Stromal cell of bone marrow (primary cell): Measurements from ENCODE around the gene CFAP47.
"Not testable (repeated sequence)": the region's sequence is repeated elsewhere in the genome, so short reads cannot be mapped to it uniquely, and the experiment has no call there.

Experiments used
- DNase-seq: peaks from one replicate; pipeline ENCODE4 v3.0.0-alpha.2; 2012; ENCODE audit warnings: low read depth

CFAP47 gene

DNA sequence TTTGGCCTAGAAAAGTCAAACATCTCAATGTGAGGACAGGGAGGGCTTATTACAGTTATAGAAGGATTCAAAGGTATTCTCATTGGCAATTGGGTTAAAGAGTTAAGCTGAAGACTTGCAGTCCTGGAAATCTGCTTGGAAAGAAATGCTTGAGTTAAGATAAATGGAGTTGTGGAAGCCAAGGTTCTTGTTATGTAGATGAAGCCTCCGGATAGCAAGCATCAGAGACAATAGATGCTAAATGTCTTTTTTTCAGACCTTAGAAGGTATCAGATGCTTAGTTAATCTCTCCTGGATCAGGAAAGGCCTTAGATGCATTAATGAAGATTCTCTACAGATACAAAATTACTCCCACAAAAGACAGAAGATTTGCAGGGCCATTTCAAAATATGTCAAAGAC is 299.3 kb downstream of the CFAP47 start:
- no peak for DNase-seq

GRCh38 chrX:36234840-36235528 is 315.4 kb downstream of the CFAP47 start:
- not testable (repeated sequence) for DNase-seq

DNA sequence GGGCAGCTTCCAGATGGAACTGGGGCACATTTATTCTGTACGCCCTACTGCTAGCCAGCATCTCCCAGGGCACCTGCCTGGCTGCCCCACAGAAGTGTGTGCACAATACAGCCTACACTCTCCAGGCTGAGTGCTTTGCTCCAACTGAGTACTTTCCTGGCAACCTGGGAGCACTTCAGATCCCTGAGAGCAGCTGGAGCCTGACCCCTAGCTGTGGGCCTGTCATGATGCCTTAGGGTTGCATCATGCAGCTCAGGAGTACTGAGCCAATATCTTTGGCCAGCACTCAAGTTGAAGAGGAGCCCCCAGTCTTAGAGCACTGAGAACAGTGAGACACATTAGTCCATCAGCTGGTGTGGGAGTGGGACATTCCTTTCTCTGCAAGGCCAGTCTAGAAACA is 321.9 kb downstream of the CFAP47 start:
- no peak for DNase-seq

DNA sequence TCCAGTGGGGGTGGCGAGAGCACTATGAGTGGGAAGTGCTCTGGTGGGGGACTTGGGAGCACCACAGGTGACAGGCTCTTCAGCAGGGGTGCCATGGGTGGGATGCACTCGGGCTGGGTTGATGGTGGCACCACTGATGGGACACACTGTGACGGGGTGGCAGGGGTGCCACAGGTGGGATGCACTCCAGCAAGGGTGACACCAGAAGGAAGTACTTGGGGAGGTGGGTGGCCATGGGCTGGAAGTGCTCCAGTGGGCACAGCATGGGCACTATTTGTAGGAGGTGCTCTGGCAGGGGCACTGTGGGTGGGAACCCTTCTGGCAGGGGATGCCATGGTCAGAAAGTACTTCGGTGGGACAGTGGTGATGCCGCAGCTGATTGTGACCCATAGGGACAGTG is 346.6 kb downstream of the CFAP47 start:
- DNase-seq: no peak

DNA sequence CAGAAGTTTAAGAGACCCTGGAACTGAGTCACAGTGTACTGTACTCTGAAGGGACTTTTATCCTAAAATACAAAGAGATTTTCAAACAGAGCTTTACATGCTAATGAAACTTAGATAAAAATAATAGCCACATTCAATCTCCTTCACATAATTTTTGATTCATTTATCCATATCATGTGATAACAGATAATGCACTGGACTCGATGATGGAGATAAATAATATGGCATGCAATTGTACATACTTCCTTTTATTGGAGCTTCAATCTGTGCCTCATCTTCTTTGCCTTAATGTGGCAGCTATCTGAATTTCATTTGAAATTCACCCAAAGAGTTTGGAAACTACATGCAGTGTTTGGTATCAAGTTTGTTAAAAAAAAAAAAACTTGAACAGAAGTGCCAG is 390.6 kb downstream of the CFAP47 start:
- DNase-seq: no peak

- no peak for DNase-seq
Measured at GRCh38 chrX:36314303-36314702, 394.8 kb downstream of the CFAP47 start.

GRCh38 chrX:36334572-36334971 is 415.0 kb downstream of the CFAP47 start:
- DNase-seq: no peak

- DNase-seq: no peak
Measured at GRCh38 chrX:36336751-36337150, 417.2 kb downstream of the CFAP47 start.

DNA sequence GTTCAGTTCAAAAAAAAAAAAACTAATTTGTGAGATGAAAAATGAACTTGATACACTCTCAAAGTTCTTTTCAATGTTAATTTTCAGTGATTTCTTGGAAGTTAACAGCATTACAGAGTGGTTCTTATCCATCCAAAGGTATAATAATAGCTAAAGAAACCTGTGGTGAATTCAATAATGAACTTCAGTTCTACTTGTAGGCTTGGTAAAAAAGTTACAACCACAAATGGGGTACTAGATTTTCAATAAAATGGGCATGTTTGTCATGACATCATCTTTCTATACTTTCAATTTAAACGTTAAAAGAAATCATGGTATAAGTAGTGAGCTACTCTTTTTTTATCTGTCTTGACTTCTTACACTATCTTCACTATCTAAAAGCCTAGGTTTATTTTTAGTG is 424.8 kb downstream of the CFAP47 start:
- DNase-seq: no peak

GRCh38 chrX:36348509-36348908 is 429.0 kb downstream of the CFAP47 start:
- DNase-seq: no peak

DNA sequence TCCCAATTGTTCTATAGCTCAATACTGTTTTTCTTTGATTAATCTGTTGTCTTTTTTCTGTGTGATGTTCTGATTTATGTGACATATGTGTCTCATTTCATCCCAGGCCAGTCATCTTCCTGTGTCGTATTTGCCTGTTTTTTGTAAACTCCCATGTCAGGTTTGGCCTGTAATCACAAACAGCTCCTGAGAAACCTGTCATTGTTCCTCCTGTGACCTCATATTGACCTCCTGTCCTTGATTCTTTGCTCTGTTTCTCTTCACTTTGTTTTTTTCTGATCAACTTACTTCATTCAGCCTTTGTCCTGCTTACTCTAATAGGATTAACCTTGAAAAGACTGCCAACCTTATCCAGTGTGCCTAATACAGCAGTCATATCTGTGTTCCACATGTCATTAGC is 438.3 kb downstream of the CFAP47 start:
- no peak for DNase-seq

GRCh38 chrX:36364262-36364661 is 444.7 kb downstream of the CFAP47 start:
- no peak for DNase-seq

DNA sequence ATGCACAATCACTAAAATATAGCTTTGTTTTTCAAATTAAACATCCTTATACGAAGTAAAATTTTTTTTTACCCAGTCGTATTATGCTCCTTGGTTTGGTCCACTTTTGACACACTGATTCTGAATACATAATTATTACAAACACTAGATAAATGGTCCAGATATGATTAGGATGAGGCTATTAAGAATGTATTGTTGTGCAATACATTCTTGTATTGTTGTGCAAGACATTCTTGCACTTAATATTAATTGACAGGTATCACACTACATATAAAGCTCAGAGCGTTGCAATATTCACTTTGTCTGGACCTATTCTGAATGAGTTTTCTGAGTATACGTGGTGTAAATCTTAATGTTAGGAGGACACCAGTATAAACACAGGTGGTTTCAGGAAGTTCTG is 464.0 kb downstream of the CFAP47 start:
- DNase-seq: no peak

DNA sequence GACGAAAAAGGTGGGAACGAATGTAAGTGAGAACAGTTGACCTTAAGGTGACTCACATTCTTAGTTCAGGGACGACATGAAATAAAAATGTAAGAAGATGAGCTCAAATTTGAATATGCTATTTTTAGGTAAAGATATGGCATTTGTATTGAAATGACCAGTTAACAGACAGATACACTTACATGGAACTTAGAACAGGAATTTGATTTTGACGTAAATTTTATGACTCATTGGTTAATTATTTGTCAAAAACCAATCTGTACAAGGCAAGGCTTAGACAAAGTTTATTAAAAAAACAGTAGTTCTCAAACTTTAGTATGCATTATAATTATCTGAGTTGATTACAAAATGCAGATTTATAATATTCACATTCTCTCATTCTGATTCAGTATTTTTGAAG is 469.4 kb downstream of the CFAP47 start:
- no peak for DNase-seq

- no peak for DNase-seq
Measured at GRCh38 chrX:36401774-36402173, 482.2 kb downstream of the CFAP47 start.

GRCh38 chrX:36407836-36408235 is 488.3 kb downstream of the CFAP47 start:
- no peak for DNase-seq

- no peak for DNase-seq
Measured at GRCh38 chrX:36414056-36414455, 494.5 kb downstream of the CFAP47 start.

GRCh38 chrX:36422368-36422767 is 502.8 kb downstream of the CFAP47 start:
- DNase-seq: no peak

DNA sequence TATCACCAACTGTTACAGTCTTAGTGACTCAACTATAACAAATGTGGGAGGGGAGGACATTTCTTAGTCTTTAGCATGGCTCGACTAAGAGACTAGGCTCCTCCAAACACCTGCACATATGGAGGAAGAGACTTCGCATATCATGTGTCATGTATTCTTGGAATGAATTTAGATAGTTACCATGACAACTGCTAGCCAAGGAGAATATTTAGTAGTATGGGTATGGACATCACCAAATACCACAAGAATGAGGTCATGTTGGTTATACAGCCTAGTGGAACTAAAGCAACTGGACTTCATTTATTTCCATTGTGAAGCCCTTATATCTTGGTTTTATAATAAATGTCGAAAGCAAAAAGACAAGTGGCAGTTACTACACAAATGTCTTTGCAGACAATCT is 512.3 kb downstream of the CFAP47 start:
- DNase-seq: peak; percentile 1

- no peak for DNase-seq
Measured at GRCh38 chrX:36434522-36434921, 515.0 kb downstream of the CFAP47 start.
